Activated naive CD4-positive, alpha-beta T cell treated with anti-CD3 and anti-CD28 coated beads, Interleukin-2, amount 50 U/mL, for 24 hours (primary cell): ENCODE measurements around the gene GMPPA.

Experiments used
- H3K27ac Mint-ChIP-seq: one replicate; pipeline ENCODE4 v1.8.0; 2021; ENCODE audit warnings: mild to moderate bottlenecking, mixed read lengths
- H3K27me3 Mint-ChIP-seq: one replicate; pipeline ENCODE4 v1.8.0; 2021; ENCODE audit warnings: mixed read lengths
- H3K36me3 Mint-ChIP-seq: one replicate; pipeline ENCODE4 v1.8.0; 2021; ENCODE audit warnings: mixed read lengths
- H3K4me1 Mint-ChIP-seq: one replicate; pipeline ENCODE4 v1.8.0; 2021; ENCODE audit warnings: mixed read lengths
- H3K4me3 Mint-ChIP-seq: one replicate; pipeline ENCODE4 v1.8.0; 2021; ENCODE audit warnings: mild to moderate bottlenecking, mixed read lengths
- H3K9me3 Mint-ChIP-seq: one replicate; pipeline ENCODE4 v1.8.0; 2021; ENCODE audit warnings: mixed read lengths

Gene GMPPA

DNA sequence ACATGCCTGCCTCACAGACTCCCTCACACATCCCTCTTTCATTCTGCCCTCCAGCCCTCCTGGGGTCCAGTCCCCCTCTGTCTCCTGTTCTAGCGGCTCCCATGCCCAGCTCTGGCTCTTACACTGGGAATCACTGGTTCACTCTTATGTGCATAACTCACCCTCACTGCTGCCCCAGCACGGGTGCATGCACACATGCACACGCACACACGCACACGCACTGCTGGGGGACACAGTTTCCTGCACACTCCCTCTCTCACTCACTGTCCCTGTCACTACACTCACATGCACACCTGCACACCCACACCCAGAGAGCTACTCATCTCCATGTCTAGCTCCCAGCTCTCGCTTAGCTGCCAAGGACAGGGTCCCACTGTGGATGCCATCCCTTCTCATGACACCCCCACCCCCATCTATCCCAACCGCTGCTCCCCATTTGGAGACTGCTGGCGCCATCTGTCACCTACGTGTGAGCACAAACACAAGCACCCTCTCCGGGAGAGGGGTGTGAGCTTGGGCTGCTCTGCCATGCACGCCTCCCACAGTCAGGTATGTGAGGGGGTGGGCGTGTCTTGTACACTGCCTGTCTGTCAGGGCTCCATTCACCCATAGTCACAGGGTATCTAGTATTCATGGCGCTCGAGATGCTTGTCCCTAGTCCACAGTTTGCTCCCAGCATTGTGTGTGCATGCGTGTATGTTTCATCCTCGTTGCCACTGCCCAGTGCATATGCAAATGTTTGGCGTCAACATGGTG, 17.4 kb downstream of the GMPPA start:
- Mint-ChIP-seq H3K36me3 (no peaks in the 10 kb centered on the region), H3K4me1 (peaks cover 11% of the 10 kb centered on the region), H3K9me3 (no peaks in the 10 kb centered on the region), H3K27me3 (peaks cover 51% of the 10 kb centered on the region), H3K27ac (no peak overlapping the region), H3K4me3 (no peak overlapping the region)

DNA sequence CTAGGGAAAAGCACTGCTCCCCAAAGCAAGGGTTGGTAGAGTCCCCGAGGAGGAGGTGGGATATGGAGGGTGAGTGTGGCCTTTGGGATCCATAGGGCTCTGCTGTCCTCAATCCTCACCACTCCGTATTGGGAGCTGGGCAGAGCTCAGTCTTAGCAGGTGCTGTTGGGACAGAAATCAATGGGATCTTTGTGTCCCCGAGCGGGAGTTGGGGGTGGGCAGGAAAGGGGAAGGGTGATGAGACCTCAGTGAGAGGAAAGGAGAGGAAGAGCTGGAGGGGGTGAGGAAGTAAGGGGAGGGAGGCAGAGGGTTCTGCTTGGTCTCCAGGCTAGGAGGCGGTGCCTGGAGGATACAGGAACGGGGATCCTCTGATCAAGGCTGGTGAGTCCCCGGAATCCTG, 18.2 kb downstream of the GMPPA start:
- Mint-ChIP-seq H3K27me3 (peaks cover 57% of the 10 kb centered on the region), H3K4me1 (peaks cover 18% of the 10 kb centered on the region), H3K27ac (no peak overlapping the region), H3K9me3 (no peaks in the 10 kb centered on the region), H3K4me3 (no peak overlapping the region), H3K36me3 (no peaks in the 10 kb centered on the region)

DNA sequence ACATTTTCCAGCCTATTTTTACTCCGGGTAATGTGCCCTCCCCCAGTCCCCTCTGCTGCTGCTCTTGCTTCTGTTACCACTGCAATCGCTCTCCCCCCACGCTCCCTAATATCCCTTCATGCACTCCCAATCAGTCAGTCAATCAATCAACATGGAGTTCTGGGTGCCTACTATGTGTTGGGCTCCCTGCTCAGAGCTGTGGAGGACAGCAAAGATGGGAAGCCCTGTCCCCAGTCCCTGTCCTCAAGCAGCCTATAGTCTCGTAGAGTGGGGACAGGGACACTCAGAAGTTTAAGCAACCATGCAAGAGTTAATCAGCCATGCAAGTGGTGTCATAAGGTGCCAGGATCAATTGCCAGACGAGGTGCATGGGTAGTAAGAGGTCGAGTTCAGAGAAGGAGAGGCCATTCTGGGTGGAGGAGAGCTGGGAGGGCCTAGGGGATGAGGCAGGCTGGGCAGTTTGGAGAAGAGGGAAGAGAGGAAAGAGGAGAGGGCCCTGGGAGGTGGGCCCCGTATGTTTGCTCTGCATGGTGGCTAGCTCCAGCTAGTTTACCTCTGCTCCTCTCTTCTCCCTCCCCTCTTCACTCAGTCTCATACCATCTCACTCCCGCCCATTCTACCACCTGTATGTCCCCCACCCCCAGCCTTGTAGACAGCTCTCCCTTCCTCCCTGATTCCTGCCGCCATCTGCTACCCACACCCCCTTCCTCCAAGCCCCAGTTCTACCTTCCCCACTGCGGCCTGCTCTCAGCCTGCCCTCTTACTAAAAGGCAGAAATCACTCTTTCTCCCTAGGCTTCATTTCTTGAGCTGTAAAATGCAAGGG, 19.5 kb downstream of the GMPPA start:
- H3K9me3 Mint-ChIP-seq: no peaks in the 10 kb centered on the region
- no peak overlapping the region for H3K4me3 Mint-ChIP-seq
- H3K27me3 Mint-ChIP-seq: peaks cover 52% of the 10 kb centered on the region
- no peak overlapping the region for H3K27ac Mint-ChIP-seq
- H3K36me3 Mint-ChIP-seq: no peaks in the 10 kb centered on the region
- peaks cover 23% of the 10 kb centered on the region for H3K4me1 Mint-ChIP-seq

DNA sequence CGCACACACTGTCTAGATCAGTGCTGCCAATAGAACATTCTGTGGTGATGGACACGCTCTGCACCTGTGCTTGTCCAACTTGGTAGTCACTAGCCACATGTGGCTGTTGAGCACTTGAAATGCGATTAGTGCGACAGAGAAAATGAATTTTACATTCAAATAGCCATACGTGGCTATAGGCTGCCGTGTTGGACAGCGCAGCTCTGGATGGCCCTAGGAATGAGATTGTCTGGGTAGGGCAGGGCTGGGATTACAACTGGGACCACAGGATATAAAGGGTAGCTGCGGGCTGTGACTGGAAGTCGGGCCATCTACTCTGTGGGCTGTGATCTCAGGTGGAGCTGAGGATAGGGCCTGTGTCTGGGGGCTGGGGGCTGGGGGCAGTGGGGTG, 20.8 kb downstream of the GMPPA start:
- H3K9me3 Mint-ChIP-seq: no peaks in the 10 kb centered on the region
- H3K27ac Mint-ChIP-seq: no peak overlapping the region
- no peak overlapping the region for H3K4me3 Mint-ChIP-seq
- peaks cover 17% of the 10 kb centered on the region for H3K4me1 Mint-ChIP-seq
- peaks cover 49% of the 10 kb centered on the region for H3K27me3 Mint-ChIP-seq
- no peaks in the 10 kb centered on the region for H3K36me3 Mint-ChIP-seq

DNA sequence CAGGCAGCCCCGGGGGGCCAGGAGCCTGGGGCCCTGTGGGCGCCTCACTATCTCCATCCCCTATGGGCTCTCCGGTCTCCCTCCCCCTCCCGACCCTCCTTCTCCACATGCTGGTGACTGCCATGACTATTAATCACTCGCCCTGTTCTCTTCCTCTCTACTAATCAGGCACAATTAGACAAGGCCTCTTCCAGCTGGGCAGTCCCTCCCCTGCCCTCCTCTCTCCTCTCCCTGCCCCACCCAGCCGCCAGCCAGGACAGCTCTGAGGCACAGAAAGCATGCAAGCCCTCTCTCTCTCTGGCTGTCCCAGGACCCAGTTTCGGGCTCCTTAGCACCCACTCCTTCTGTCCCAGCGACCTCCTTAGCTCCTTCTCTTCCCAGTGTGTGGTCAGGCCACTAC, 21.4 kb downstream of the GMPPA start:
- peaks cover 51% of the 10 kb centered on the region for H3K27me3 Mint-ChIP-seq
- H3K27ac Mint-ChIP-seq: no peak overlapping the region
- H3K4me3 Mint-ChIP-seq: no peak overlapping the region
- peaks cover 17% of the 10 kb centered on the region for H3K4me1 Mint-ChIP-seq
- H3K9me3 Mint-ChIP-seq: no peaks in the 10 kb centered on the region
- H3K36me3 Mint-ChIP-seq: no peaks in the 10 kb centered on the region

DNA sequence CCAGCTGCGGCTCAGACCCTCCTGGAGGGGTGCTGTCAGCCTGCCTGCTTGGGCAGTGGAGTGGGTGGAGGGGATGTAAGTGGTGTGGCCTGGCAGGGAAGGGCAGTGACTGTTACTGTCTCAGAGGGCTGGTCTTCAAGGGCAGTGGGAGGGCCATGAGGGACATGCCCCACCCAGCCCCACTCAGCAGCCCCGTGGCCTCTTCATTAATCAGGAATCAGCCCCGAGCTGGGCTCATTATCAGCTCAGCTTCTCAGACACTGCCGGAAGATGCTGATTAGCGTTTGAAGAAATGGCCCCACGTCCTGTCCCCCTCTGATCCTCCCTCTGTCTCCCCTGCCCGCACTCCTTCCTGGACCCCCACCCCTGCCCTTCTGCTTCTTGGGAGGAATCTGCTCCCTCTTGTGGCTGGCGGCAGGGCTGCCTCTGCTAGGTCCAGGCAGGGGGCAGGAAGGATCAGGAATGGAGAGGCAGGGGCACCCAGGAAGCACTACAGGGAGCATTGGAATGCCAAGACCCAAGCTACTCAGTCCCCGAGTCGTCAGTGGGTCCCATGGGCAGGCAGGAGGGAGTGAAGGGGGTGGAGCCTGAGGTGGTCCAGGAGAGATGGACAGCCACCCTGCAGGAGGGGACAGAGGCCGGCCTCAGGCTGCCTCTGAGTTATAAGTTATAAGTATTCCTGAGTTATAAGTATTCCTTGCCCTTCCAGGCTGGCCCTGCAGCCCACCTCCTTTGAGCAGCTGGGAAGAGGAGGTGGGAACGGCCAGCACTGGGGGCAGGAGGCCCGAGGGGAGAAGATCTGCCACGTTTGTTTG, 22.6 kb downstream of the GMPPA start:
- Mint-ChIP-seq H3K27ac (no peak overlapping the region), H3K36me3 (no peaks in the 10 kb centered on the region), H3K27me3 (peaks cover 51% of the 10 kb centered on the region), H3K9me3 (no peaks in the 10 kb centered on the region), H3K4me3 (peak overlapping the region; percentile 37), H3K4me1 (peaks cover 17% of the 10 kb centered on the region)

DNA sequence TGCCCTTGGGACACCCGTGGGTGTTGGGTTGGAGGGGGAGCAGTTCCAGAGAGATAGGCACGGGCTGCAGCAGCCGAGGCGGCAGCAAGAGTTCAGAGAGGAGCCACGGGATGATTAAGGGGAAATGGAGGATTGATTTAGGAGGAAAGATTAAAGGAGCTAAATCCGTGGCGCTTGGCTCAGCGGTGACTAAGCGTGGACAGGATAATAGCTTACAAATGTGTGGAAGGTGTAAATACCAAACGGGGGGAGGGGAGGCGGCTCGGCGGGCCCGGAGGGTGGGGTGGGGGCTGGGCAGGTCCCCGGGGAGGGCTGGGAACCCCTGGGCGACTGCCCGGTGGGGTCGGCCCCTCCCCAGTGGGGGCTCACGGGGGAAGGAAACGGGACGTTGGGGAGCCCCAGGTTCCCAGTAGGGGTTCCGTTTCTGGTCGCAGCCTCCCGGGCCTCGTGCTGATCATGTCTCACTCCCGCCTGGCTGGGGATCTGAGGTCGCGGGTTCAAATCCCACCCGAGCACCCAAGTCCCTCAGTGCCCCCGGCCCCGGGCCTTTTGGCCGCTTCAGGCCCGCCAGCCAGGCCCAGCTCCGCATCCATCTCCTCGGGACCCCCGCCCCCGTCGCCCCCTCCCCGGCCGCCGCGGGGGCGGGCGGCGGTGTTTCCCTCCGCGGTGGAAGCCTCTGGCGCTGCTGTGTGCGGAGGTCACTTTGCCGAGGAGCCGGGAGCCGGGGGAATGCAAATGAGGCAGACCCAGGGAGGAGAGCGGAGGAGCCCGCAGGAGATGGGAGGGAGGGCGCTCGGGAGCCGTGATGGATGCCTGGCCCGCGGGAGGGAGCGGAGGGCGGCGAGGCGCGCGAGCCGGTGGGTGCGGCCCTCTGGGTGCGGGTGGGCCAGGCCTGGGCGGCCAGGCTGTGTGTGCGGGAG, 23.7 kb downstream of the GMPPA start:
- Mint-ChIP-seq H3K4me1 (peaks cover 17% of the 10 kb centered on the region), H3K27ac (peak overlapping the region; percentile 18), H3K36me3 (no peaks in the 10 kb centered on the region), H3K27me3 (peaks cover 54% of the 10 kb centered on the region), H3K9me3 (no peaks in the 10 kb centered on the region), H3K4me3 (no peak overlapping the region)

DNA sequence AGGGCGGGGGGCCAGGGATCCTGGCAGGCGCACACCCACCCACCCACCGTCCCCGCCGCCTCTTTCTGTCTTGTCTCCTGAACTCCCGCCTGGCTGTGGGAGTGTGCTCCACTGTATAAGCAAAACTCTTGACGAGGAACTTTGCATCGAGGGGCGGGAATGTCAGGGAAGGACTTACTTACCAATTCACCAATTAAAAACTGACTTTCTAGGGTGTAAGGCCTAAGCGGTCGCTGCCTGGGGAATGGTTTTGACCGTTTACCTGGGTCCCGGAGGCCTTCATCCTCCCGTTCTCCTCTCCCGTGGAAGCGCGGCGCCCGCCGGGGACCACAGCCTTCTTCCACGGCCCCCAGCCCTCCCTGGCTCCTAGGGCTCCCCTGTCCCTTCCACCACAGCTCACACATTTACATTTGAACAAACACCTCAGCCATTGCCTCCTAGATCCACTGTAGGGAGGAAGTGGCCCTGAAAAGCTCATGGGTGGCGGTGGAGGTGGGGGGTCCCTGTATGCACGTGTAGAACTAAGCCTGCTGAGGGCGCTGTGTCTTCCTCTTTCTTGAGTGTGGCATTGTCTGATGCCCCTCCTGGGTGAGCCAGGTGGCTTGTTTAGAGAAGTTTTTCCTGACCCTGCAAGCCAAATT, 24.5 kb downstream of the GMPPA start:
- H3K4me1 Mint-ChIP-seq: peaks cover 17% of the 10 kb centered on the region
- no peak overlapping the region for H3K27ac Mint-ChIP-seq
- no peaks in the 10 kb centered on the region for H3K9me3 Mint-ChIP-seq
- H3K27me3 Mint-ChIP-seq: peaks cover 52% of the 10 kb centered on the region
- no peaks in the 10 kb centered on the region for H3K36me3 Mint-ChIP-seq
- peak overlapping the region; percentile 38 for H3K4me3 Mint-ChIP-seq

DNA sequence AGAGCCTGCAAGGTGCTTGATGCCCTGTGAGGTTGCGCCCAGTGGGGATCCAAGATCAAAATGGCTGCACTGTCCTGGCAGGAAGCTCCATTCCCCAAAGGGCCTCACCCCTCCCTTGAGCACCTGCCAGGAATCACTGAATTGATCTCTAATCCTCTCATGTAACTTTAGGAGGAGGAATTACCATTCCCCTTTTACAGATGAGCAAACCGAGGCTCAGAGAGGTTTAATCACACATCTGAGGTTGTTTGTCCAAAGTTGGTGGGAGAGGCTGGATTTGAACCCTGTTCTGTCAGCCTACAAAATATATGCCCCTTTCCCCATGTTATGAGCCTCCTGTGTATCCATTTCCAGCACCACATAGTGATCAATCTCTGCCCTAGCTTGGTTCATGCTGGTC, 26.1 kb downstream of the GMPPA start:
- peaks cover 60% of the 10 kb centered on the region for H3K27me3 Mint-ChIP-seq
- peaks cover 17% of the 10 kb centered on the region for H3K4me1 Mint-ChIP-seq
- no peaks in the 10 kb centered on the region for H3K36me3 Mint-ChIP-seq
- H3K27ac Mint-ChIP-seq: no peak overlapping the region
- H3K4me3 Mint-ChIP-seq: no peak overlapping the region
- no peaks in the 10 kb centered on the region for H3K9me3 Mint-ChIP-seq

DNA sequence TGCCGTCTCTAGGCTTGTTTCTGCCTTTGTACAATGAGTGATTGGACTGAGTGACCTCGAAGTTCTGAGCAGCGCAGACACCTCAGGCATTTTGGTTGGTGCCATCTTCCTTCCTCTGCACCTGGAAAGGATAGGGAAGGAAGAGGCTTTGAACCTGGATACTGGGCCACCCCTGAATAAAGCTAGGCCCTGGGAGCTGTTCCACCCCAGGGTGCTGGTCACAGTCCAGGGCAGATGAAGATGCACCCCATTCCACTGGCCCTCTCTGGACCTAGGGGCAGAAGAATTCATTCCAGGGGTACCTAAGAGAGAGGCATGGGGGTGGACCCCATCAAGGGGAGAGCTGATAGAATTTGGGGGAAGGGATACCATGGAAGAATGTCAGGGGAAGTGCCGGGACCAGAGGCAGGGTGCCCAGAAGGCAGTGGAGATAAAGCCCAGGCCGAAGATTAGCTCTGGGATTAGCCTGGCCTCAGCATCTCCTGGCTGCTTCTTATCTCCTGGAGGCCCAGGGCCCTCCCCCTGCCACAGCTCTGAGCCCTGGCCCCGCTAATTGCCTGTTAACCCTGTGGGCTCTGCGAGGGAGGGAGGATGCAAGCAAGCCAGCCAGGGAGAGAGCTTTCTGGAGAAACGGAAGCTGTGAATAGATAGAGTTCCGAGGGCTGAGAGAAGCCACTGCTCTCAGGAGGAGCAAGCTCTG, 27.0 kb downstream of the GMPPA start:
- no peak overlapping the region for H3K4me3 Mint-ChIP-seq
- H3K27me3 Mint-ChIP-seq: peaks cover 58% of the 10 kb centered on the region
- H3K9me3 Mint-ChIP-seq: no peaks in the 10 kb centered on the region
- H3K4me1 Mint-ChIP-seq: peaks cover 17% of the 10 kb centered on the region
- H3K36me3 Mint-ChIP-seq: no peaks in the 10 kb centered on the region
- H3K27ac Mint-ChIP-seq: no peak overlapping the region

DNA sequence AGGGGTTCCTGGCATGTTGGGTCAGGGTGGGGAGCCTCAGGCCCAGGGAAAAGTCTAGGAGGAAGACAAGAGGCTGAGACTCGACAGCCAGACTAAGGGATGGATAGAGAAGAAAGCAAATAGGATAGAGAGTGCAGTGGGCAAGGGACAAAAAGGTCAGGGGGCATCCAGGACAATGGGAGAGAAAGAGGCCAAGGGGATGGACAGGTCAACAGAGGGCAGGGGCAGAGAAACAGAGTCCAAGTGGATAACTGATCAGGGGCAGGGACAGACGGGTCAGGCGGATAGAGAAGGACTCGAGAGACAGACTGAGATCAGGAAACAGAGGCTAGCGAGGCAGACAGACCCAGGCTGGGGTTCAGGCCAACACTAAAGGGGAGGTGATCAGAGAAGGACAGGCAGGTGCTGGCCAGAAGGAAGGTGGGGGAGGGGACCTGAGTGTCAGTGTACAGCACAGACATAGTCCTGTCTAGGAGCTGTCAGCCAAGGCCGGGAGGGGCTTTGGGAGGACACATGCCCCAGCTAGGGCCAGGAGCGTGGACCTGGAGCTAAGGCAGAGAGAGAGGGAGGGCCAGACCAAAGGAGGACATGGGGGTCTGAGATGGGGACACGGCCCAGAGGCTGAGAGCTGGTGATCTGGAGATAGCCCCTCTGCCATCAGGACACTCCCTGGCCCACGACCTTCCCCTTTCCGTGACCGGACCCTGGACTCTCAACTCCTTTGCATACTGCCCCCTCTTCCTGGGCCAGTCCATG, 27.8 kb downstream of the GMPPA start:
- Mint-ChIP-seq H3K36me3 (no peaks in the 10 kb centered on the region), H3K27ac (no peak overlapping the region), H3K4me3 (no peak overlapping the region), H3K4me1 (peaks cover 14% of the 10 kb centered on the region), H3K27me3 (peaks cover 55% of the 10 kb centered on the region), H3K9me3 (no peaks in the 10 kb centered on the region)

DNA sequence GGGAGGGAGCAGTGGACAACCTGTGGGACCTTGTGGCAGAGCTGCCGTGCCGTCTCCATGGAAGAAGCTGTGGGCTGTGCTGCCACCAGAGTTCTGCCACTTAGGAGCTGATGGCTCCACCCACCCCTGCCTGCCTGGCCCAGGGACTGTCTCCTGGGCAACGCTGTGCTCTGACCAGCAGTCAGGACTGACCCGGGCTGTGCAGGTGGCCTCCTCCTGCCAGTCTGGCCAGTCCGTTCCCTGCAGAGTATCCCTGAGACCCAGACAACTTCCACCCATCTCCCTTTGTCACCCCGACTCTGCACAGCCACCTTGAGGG, 28.3 kb downstream of the GMPPA start:
- no peaks in the 10 kb centered on the region for H3K9me3 Mint-ChIP-seq
- H3K27me3 Mint-ChIP-seq: peaks cover 50% of the 10 kb centered on the region
- H3K27ac Mint-ChIP-seq: no peak overlapping the region
- H3K36me3 Mint-ChIP-seq: no peaks in the 10 kb centered on the region
- H3K4me1 Mint-ChIP-seq: peaks cover 9% of the 10 kb centered on the region
- no peak overlapping the region for H3K4me3 Mint-ChIP-seq

DNA sequence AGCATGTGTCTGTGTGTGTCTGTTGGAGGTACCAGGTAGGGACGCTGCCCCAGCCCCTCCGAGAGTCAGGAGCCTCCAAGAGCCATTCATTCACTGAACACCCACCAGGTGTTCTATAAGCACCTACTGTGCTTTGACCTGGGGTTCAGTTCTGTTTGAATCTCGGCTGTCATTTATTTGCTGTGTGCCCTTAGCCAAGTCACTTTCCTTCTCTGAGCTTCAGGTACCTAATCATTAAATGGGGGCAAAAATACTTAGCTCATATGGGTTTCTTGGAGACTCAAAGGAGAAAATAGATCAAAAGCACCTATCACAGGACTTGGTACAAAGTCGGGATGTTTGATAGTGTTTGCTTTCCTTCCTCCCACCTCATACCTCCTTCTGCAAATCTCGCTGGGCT, 28.8 kb downstream of the GMPPA start:
- Mint-ChIP-seq H3K4me1 (peaks cover 6% of the 10 kb centered on the region), H3K9me3 (no peaks in the 10 kb centered on the region), H3K4me3 (no peak overlapping the region), H3K36me3 (no peaks in the 10 kb centered on the region), H3K27ac (no peak overlapping the region), H3K27me3 (peaks cover 49% of the 10 kb centered on the region)
